Stomach (tissue), 9 donors: ENCODE results near the gene GLRA1. TPM values are rescaled to one million over a fixed set of nuclear protein-coding genes. Genes with fewer than 3 reads are reported as not detected.

Experiments used
- DNase-seq, 2 donors: peaks; one replicate each; pipeline versions ENCODE4 v3.0.0 to v3.0.0-alpha.2; 2013 to 2019
- H3K27ac ChIP-seq, 5 donors: fragments of 200-600 bp in 4 of 5; sonication (generic) in 4 of 5; one replicate each; pipeline ENCODE4 v1.5.1; 2013 to 2019; ENCODE audit warnings: mild to moderate bottlenecking in 1 of 5, moderate library complexity in 1 of 5
- H3K27me3 ChIP-seq, 3 donors: fragments of 200-600 bp; sonication (generic); one replicate each; pipeline ENCODE4 v1.5.1; 2017 to 2019; ENCODE audit warnings: mixed run types in 1 of 3
- H3K36me3 ChIP-seq, 4 donors: fragments of 200-600 bp; sonication (generic); 1 replicate in 3 of 4; 2 replicates in 1 of 4; pipeline ENCODE4 v1.5.1; 2016 to 2019
- H3K4me1 ChIP-seq, 4 donors: fragments of 200-600 bp; sonication (generic); one replicate each; pipeline ENCODE4 v1.5.1; 2016 to 2019
- H3K4me3 ChIP-seq, 4 donors: fragments of 200-600 bp; sonication (generic) in 3 of 4; one replicate each; pipeline ENCODE4 v1.5.1; 2016 to 2019; ENCODE audit warnings: mild to moderate bottlenecking in 1 of 4
- H3K9me3 ChIP-seq, 4 donors: fragments of 200-600 bp; sonication (generic); one replicate each; pipeline ENCODE4 v1.5.1; 2016 to 2019
- CTCF ChIP-seq, 7 experiments: fragments of 450-650 bp in 4 of 7; fragments of 200-600 bp in 3 of 7; sonication (generic) in 3 of 7; IDR thresholded peaks; one replicate each; pipeline ENCODE4 v1.5.1; 2016 to 2019; ENCODE audit warnings: antibody characterized with exemption in 7 of 7, control low read depth in 2 of 7, mild to moderate bottlenecking in 1 of 7
- EP300 ChIP-seq: sonication (generic); formaldehyde crosslinking; IDR thresholded peaks from one replicate; pipeline ENCODE4 v1.6.1; 2017; ENCODE audit warnings: antibody characterized with exemption
- POLR2A ChIP-seq, 4 donors: fragments of 450-650 bp; IDR thresholded peaks; one replicate each; pipeline ENCODE4 v1.6.1; 2016; ENCODE audit warnings: antibody characterized with exemption in 4 of 4, control low read depth in 2 of 4, mild to moderate bottlenecking in 1 of 4, moderate library complexity in 1 of 4
- POLR2AphosphoS5 ChIP-seq, 3 donors: sonication (generic); formaldehyde crosslinking; IDR thresholded peaks; one replicate each; pipeline ENCODE4 v1.6.1; 2016; ENCODE audit warnings: antibody characterized with exemption in 3 of 3
- WGBS, 5 donors: extraction: QIAGEN DNeasy Blood & Tissue Kit in 3 of 5; methylation state at CpG; one replicate each; pipeline versions ENCODE4 v1.1.5 to v1.1.7; 2013 to 2018; 5-methylcytosine and 5-hydroxymethylcytosine counted together
- intact Hi-C: fragments of 100-400 bp; cut with DNase I; formaldehyde crosslinking; loops from one replicate; pipeline ENCODE4 v1.15.1; 2023; ENCODE audit warnings: low total_unique reads
- polyA plus RNA-seq, 3 donors: library from polyadenylated mRNA; stranded (reverse); fragments of 200-250 nt; gene quantifications; one replicate each; pipeline ENCODE4 v1.2.3, GENCODE V29; 2013
- total RNA-seq, 5 donors: library from RNA; depleted of rRNA; stranded (reverse); fragments of >200 nt; gene quantifications; one replicate each; pipeline versions ENCODE4 v1.1.0 to v1.2.3, GENCODE V29; 2014 to 2016
- donor health status: healthy with polysubstance abuse.
- donor health status: Bipolar disorder and iron deficiency.
- donor health status: healthy.

The GLRA1 gene
- total and polyA plus RNA-seq, 8 donors, result not detected

GRCh38 chr5:151812757-151813309 lies 111.8 kb downstream of the GLRA1 start:
- Histone ChIP-seq H3K4me3 (no peak overlapping the region), H3K36me3 (peaks cover 8 to 64% (median 49%) of the 10 kb centered on the region in 4 donors), H3K27me3 (no peaks in the 10 kb centered on the region), H3K27ac (no peak overlapping the region), H3K9me3 (no peaks in the 10 kb centered on the region), H3K4me1 (peaks cover 0 to 23% (median 11%) of the 10 kb centered on the region in 4 donors)
- intact Hi-C loops, result no loop called here
- TF ChIP-seq EP300 (no peak), POLR2A (IDR thresholded peaks at IDR 0.05) (no peak), CTCF (IDR thresholded peaks at IDR 0.05) (no peak), POLR2AphosphoS5 (IDR thresholded peaks at IDR 0.05) (no peak)
- DNase-seq, result no peak
- WGBS, 5 donors, result 73 to 92% (median 83%) methylated on average over 2 of the region's 2 CpGs

GRCh38 chr5:151811593-151812321 lies 112.9 kb downstream of the GLRA1 start:
- H3K4me3 ChIP-seq, result no peak overlapping the region
- H3K27me3 ChIP-seq, result no peaks in the 10 kb centered on the region
- intact Hi-C loops, result no loop called here
- H3K9me3 ChIP-seq, result no peaks in the 10 kb centered on the region
- WGBS, 5 donors, result 79 to 94% (median 87%) methylated on average over 5 of the region's 5 CpGs
- peaks cover 8 to 64% (median 52%) of the 10 kb centered on the region in 4 donors for H3K36me3 ChIP-seq
- H3K4me1 ChIP-seq, result peaks cover 0 to 28% (median 13%) of the 10 kb centered on the region in 4 donors
- TF ChIP-seq POLR2AphosphoS5 (IDR thresholded peaks at IDR 0.05) (no peak), POLR2A (IDR thresholded peaks at IDR 0.05) (no peak), CTCF (IDR thresholded peaks at IDR 0.05) (no peak), EP300 (no peak)
- no peak overlapping the region for H3K27ac ChIP-seq
- DNase-seq, result no peak

GRCh38 chr5:151810897-151811296 lies 113.8 kb downstream of the GLRA1 start:
- DNase-seq, result no peak
- intact Hi-C loops, result no loop called here
- 91 to 98% (median 94%) methylated on average over 1 of the region's 1 CpG for whole genome bisulfite sequencing, 5 donors
- Histone ChIP-seq H3K27me3 (no peaks in the 10 kb centered on the region), H3K9me3 (no peaks in the 10 kb centered on the region), H3K4me1 (peaks cover 0 to 36% (median 13%) of the 10 kb centered on the region in 4 donors), H3K4me3 (no peak overlapping the region), H3K36me3 (peaks cover 8 to 60% (median 58%) of the 10 kb centered on the region in 4 donors), H3K27ac (no peak overlapping the region)
- no peak for TF ChIP-seq POLR2A (IDR thresholded peaks at IDR 0.05)
- no peak for TF ChIP-seq CTCF (IDR thresholded peaks at IDR 0.05)
- TF ChIP-seq EP300, result no peak
- no peak for TF ChIP-seq POLR2AphosphoS5 (IDR thresholded peaks at IDR 0.05)

- no peak overlapping the region for H3K4me3 ChIP-seq
- H3K9me3 ChIP-seq, result no peaks in the 10 kb centered on the region
- no peak for TF ChIP-seq POLR2A (IDR thresholded peaks at IDR 0.05)
- TF ChIP-seq EP300, result no peak
- WGBS, 5 donors, result 36 to 96% (median 74%) methylated on average over 1 of the region's 1 CpG
- no peak for DNase-seq
- H3K27ac ChIP-seq, result no peak overlapping the region
- peaks cover 0 to 40% (median 13%) of the 10 kb centered on the region in 4 donors for H3K4me1 ChIP-seq
- H3K36me3 ChIP-seq, result peaks cover 8 to 64% (median 63%) of the 10 kb centered on the region in 4 donors
- no peaks in the 10 kb centered on the region for H3K27me3 ChIP-seq
- intact Hi-C loops, result no loop called here
Measured at GRCh38 chr5:151810449-151810848, 114.2 kb downstream of the GLRA1 start.
